K562 (cell line): ENCODE results near the gene PPP1R37. TPM values are rescaled to one million over a fixed set of nuclear protein-coding genes. Genes with fewer than 3 reads are reported as not detected.
A peak's percentile ranks its signal among the peaks of the same experiment; 100 is the strongest.

Experiments
- ATF7 ChIP-seq: fragments of 450-650 bp; IDR thresholded peaks from 2 replicates; pipeline ENCODE4 v1.7.1; 2014; ENCODE audit warnings: mild to moderate bottlenecking, moderate library complexity
- BHLHE40 ChIP-seq: IDR thresholded peaks from 2 replicates; pipeline ENCODE4 v1.6.1; 2011; ENCODE audit warnings: low read length, improper control_type of control experiment
- CHD4 ChIP-seq: fragments of 200-600 bp; sonication (generic); IDR thresholded peaks from 3 replicates; pipeline ENCODE4 v1.6.1; 2012; ENCODE audit warnings: low read depth, mild to moderate bottlenecking, mixed read lengths, low read length, inconsistent platforms; ENCODE audit not compliant: insufficient read depth, insufficient replicate concordance, poor library complexity, severe bottlenecking
- CXXC5 ChIP-seq: fragments of 250-450 bp; sonication (Bioruptor Pico); IDR thresholded peaks from 2 replicates; pipeline ENCODE4 v1.8.0; 2022; ENCODE audit warnings: inconsistent platforms, mild to moderate bottlenecking, moderate library complexity
- DIDO1 ChIP-seq: fragments of 450-650 bp; IDR thresholded peaks from 2 replicates; pipeline ENCODE4 v1.6.1; 2016; ENCODE audit warnings: low read depth, missing biosample characterization, missing genetic modification characterization
- DMBX1 ChIP-seq: fragments of 250-450 bp; sonication (Bioruptor Pico); IDR thresholded peaks from 2 replicates; pipeline ENCODE4 v1.8.0; 2022; ENCODE audit warnings: inconsistent platforms, mild to moderate bottlenecking, moderate library complexity, borderline replicate concordance
- DNMT1 ChIP-seq: fragments of 450-650 bp; IDR thresholded peaks from 2 replicates; pipeline ENCODE4 v1.6.1; 2016; ENCODE audit warnings: antibody characterized with exemption, mild to moderate bottlenecking
- E2F3 ChIP-seq: fragments of 250-450 bp; sonication (Bioruptor Pico); IDR thresholded peaks from 2 replicates; pipeline ENCODE4 v1.4.0; 2020; ENCODE audit warnings: mild to moderate bottlenecking
- FOXK1 ChIP-seq: sonication (generic); formaldehyde crosslinking; IDR thresholded peaks from 2 replicates; pipeline ENCODE4 v1.8.0; 2022; ENCODE audit warnings: missing genetic modification reagents, mild to moderate bottlenecking, borderline replicate concordance
- GATAD2B ChIP-seq: fragments of 450-650 bp; IDR thresholded peaks from 2 replicates; pipeline ENCODE4 v1.6.1; 2017; ENCODE audit warnings: mild to moderate bottlenecking, borderline replicate concordance
- HDAC8 ChIP-seq: fragments of 450-650 bp; IDR thresholded peaks from 2 replicates; pipeline ENCODE4 v1.6.1; 2016; ENCODE audit warnings: mild to moderate bottlenecking, missing genetic modification characterization, moderate library complexity, missing compliant biosample characterization
- NCOA6 ChIP-seq: fragments of 450-650 bp; IDR thresholded peaks from 2 replicates; pipeline ENCODE4 v1.6.1; 2017; ENCODE audit warnings: mild to moderate bottlenecking
- NFATC3 ChIP-seq: fragments of 450-650 bp; IDR thresholded peaks from 2 replicates; pipeline ENCODE4 v1.6.1; 2017; ENCODE audit warnings: mild to moderate bottlenecking
- POLR2AphosphoS5 ChIP-seq: IDR thresholded peaks from 2 replicates; pipeline ENCODE4 v1.6.1; 2011; ENCODE audit warnings: mild to moderate bottlenecking, low read depth, low read length, moderate library complexity; ENCODE audit not compliant: control insufficient read depth, insufficient read depth
- POLR2B ChIP-seq: fragments of 450-650 bp; IDR thresholded peaks from 2 replicates; pipeline ENCODE4 v1.6.1; 2018; ENCODE audit warnings: low read depth; ENCODE audit not compliant: partially characterized antibody
- RNF2 ChIP-seq: sonication (generic); IDR thresholded peaks from 2 replicates; pipeline ENCODE4 v1.6.1; 2016
- SREBF1 ChIP-seq: fragments of 150-350 bp; IDR thresholded peaks from 2 replicates; pipeline ENCODE4 v1.6.1; 2014; ENCODE audit warnings: antibody characterized with exemption, low read depth, low read length, borderline replicate concordance
- ZNF165 ChIP-seq: fragments of 250-450 bp; sonication (Bioruptor Pico); IDR thresholded peaks from 2 replicates; pipeline ENCODE4 v1.4.0; 2020; ENCODE audit warnings: borderline replicate concordance
- ZNF3 ChIP-seq: fragments of 250-450 bp; sonication (Bioruptor Pico); IDR thresholded peaks from 2 replicates; pipeline ENCODE4 v1.5.0; 2021; ENCODE audit warnings: mild to moderate bottlenecking, moderate library complexity
- ZNF316 ChIP-seq: fragments of 450-650 bp; IDR thresholded peaks from 2 replicates; pipeline ENCODE4 v1.6.1; 2016
- ZNF507 ChIP-seq: conservative IDR thresholded peaks from 2 replicates; pipeline ENCODE4 v1.6.1; 2017; ENCODE audit warnings: missing genetic modification characterization, missing compliant biosample characterization
- polyA plus RNA-seq, 8 experiments: library from polyadenylated mRNA; depleted of rRNA in 4 of 8; stranded (reverse) in 5 of 8; unstranded in 3 of 8; fragments of >200 nt; fragmentation: Nextera tagmentation in 2 of 8; fragmentation: Illumina TruSeq in 1 of 8; extraction: Ambion mirVana in 2 of 8; extraction: Trizol in 1 of 8; gene quantifications; 2 replicates each; pipeline versions ENCODE4 v1.2.1 to v1.2.3, GENCODE V29; 2011 to 2014; ENCODE audit warnings: inconsistent platforms in 1 of 8, missing spikeins in 1 of 8
- total RNA-seq, 7 experiments: library from RNA; depleted of rRNA in 6 of 7; stranded (reverse); fragments of >200 nt in 6 of 7; fragmentation: Illumina TruSeq in 2 of 7; extraction: Trizol in 2 of 7; gene quantifications; 2 replicates each; pipeline versions ENCODE4 v1.2.1 to v1.2.3, GENCODE V29; 2011 to 2021; ENCODE audit warnings: low replicate concordance in 1 of 7
- TF ChIP-seq, protein P1 (sequence below), 2 experiments: fragments of 450-650 bp; IDR thresholded peaks; 2 replicates each; pipeline ENCODE4 v1.6.1; 2016
- TF ChIP-seq, protein P2 (sequence below): fragments of 450-650 bp; IDR thresholded peaks from 2 replicates; pipeline ENCODE4 v1.6.1; 2016
- TF ChIP-seq, protein P3 (sequence below): IDR thresholded peaks from 2 replicates; pipeline ENCODE4 v1.6.1; 2011; ENCODE audit not compliant: insufficient read length; ENCODE audit errors: extremely low read depth
- TF ChIP-seq, protein P4 (sequence below), 2 experiments: fragments of 450-650 bp; conservative IDR thresholded peaks; 2 replicates each; pipeline ENCODE4 v1.6.1; 2017; ENCODE audit warnings: mild to moderate bottlenecking in 2 of 2, moderate library complexity in 2 of 2

Gene PPP1R37
- total and polyA plus RNA-seq, 9 of the 15 experiments (the other 6 are each of a cell fraction or from before 2014, with no cell fraction given) = 0.04 to 20.3 (median 7.3) TPM

DNA sequence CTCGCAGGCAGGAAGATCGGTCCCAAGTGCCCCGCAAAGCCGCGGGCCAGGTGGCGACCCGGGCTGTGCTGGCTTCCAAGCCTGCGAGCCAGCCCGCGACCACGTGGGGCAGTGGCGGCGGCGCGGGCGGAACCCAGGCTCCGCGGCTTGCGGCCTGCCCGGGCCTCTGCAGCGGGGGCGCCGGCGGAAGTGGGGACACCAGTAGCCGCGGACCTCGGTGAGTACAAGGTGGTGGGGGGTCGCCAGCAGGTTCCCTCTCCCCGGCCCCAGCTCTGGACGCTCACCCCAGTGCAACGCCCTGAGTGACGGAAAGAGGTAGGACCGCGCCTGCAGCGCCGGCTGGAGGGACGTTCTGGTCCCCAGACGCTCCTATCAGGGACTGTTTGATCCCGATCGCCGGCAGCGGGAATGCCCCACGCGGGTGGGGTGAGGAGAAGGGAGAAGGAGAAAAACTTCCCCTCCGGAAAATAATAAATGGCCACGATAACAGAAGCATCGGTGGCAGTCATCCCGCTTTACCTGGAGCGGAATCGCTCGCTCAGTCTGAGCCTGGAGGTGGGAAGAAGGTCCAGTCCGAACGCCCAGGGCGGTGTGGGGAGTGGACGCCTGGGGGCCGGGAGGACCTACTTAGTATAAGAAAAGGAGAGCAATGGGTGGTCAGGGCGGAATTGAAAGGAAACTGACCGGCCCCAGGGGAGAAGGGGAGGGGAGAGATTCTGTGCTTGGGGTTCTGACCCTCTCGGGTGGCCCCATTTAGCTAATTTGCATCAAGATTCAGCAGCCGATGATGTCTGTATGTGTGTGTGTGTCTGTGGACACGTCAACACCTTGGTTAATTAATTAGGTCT, 13.7 kb upstream of the PPP1R37 start, which contains the start of gene GEMIN7 (continued):
- TF ChIP-seq, protein P1, sequence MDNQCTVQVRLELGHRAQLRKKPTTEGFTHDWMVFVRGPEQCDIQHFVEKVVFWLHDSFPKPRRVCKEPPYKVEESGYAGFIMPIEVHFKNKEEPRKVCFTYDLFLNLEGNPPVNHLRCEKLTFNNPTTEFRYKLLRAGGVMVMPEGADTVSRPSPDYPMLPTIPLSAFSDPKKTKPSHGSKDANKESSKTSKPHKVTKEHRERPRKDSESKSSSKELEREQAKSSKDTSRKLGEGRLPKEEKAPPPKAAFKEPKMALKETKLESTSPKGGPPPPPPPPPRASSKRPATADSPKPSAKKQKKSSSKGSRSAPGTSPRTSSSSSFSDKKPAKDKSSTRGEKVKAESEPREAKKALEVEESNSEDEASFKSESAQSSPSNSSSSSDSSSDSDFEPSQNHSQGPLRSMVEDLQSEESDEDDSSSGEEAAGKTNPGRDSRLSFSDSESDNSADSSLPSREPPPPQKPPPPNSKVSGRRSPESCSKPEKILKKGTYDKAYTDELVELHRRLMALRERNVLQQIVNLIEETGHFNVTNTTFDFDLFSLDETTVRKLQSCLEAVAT (IDR thresholded peaks at IDR 0.05) = no peak
- TF ChIP-seq, protein P2, sequence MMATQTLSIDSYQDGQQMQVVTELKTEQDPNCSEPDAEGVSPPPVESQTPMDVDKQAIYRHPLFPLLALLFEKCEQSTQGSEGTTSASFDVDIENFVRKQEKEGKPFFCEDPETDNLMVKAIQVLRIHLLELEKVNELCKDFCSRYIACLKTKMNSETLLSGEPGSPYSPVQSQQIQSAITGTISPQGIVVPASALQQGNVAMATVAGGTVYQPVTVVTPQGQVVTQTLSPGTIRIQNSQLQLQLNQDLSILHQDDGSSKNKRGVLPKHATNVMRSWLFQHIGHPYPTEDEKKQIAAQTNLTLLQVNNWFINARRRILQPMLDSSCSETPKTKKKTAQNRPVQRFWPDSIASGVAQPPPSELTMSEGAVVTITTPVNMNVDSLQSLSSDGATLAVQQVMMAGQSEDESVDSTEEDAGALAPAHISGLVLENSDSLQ = no peak
- no peak for TF ChIP-seq ZNF316
- TF ChIP-seq NFATC3 = no peak
- no peak for TF ChIP-seq ZNF507 (tag)
- TF ChIP-seq E2F3 = peak; percentile 64; the same call in 1 of the 2 replicates
- peak; percentile 81 for TF ChIP-seq DIDO1 (tag)
- peak; percentile 58; the same call in 1 of the 2 replicates for TF ChIP-seq DMBX1 (CRISPR knock-in tag)
- no peak for TF ChIP-seq ZNF3 (CRISPR knock-in tag)
- peak; percentile 95 for TF ChIP-seq CXXC5 (CRISPR knock-in tag)
- 0 out of 2 replicates have a peak, but pooled peaks have one; percentile 22 for TF ChIP-seq NCOA6
- TF ChIP-seq BHLHE40 = peak; percentile 45; the same call in 1 of the 2 replicates
- TF ChIP-seq, protein P3, sequence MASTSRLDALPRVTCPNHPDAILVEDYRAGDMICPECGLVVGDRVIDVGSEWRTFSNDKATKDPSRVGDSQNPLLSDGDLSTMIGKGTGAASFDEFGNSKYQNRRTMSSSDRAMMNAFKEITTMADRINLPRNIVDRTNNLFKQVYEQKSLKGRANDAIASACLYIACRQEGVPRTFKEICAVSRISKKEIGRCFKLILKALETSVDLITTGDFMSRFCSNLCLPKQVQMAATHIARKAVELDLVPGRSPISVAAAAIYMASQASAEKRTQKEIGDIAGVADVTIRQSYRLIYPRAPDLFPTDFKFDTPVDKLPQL = no peak
- TF ChIP-seq CHD4 = no peak
- TF ChIP-seq GATAD2B = peak; percentile 96; the same call in 1 of the 2 replicates
- TF ChIP-seq HDAC8 (tag) = peak; percentile 72; the same call in 1 of the 2 replicates
- peak; percentile 77 for TF ChIP-seq POLR2AphosphoS5
- TF ChIP-seq, protein P4, sequence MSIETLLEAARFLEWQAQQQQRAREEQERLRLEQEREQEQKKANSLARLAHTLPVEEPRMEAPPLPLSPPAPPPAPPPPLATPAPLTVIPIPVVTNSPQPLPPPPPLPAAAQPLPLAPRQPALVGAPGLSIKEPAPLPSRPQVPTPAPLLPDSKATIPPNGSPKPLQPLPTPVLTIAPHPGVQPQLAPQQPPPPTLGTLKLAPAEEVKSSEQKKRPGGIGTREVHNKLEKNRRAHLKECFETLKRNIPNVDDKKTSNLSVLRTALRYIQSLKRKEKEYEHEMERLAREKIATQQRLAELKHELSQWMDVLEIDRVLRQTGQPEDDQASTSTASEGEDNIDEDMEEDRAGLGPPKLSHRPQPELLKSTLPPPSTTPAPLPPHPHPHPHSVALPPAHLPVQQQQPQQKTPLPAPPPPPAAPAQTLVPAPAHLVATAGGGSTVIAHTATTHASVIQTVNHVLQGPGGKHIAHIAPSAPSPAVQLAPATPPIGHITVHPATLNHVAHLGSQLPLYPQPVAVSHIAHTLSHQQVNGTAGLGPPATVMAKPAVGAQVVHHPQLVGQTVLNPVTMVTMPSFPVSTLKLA (conservative IDR thresholded peaks at IDR 0.05) = peak; percentile 87 to 95
- TF ChIP-seq ZNF165 = 0 out of 2 replicates have a peak, but pooled peaks have one; percentile 24
- peak; percentile 82 for TF ChIP-seq ATF7
- TF ChIP-seq DNMT1 = no peak
- TF ChIP-seq POLR2B = peak; percentile 69
- no peak for TF ChIP-seq FOXK1
- peak; percentile 63; the same call in 1 of the 2 replicates for TF ChIP-seq RNF2
- TF ChIP-seq SREBF1 = no peak; the same call in 1 of the 2 replicates
